Parathyroid adenoma (tissue), 2 donors: ENCODE measurements around the gene LARP4B.

Source experiments
- H2AFZ ChIP-seq: fragments of 300-600 bp; sonication (generic); one replicate; pipeline ENCODE4 v1.7.0; 2017; ENCODE audit warnings: antibody characterized with exemption, mild to moderate bottlenecking
- H3K27ac ChIP-seq: fragments of 300-600 bp; sonication (generic); one replicate; pipeline ENCODE4 v1.7.0; 2017
- H3K27me3 ChIP-seq: fragments of 300-600 bp; sonication (generic); one replicate; pipeline ENCODE4 v1.7.0; 2017; ENCODE audit warnings: low read length; ENCODE audit not compliant: control insufficient read depth, insufficient read depth
- H3K36me3 ChIP-seq: fragments of 300-600 bp; sonication (generic); one replicate; pipeline ENCODE4 v1.7.0; 2017; ENCODE audit warnings: low read length; ENCODE audit not compliant: control insufficient read depth, insufficient read depth
- H3K4me1 ChIP-seq: fragments of 300-600 bp; sonication (generic); one replicate; pipeline ENCODE4 v1.7.0; 2017; ENCODE audit warnings: control low read depth
- H3K4me2 ChIP-seq: fragments of 300-600 bp; sonication (generic); one replicate; pipeline ENCODE4 v1.7.0; 2017; ENCODE audit warnings: low read length
- H3K4me3 ChIP-seq: fragments of 300-600 bp; sonication (generic); one replicate; pipeline ENCODE4 v1.7.0; 2017; ENCODE audit warnings: low read depth, low read length
- H3K79me2 ChIP-seq: fragments of 300-600 bp; sonication (generic); one replicate; pipeline ENCODE4 v1.7.0; 2017; ENCODE audit warnings: control low read depth
- H3K9ac ChIP-seq: fragments of 300-600 bp; sonication (generic); one replicate; pipeline ENCODE4 v1.7.0; 2017; ENCODE audit warnings: mild to moderate bottlenecking
- H3K9me3 ChIP-seq: fragments of 300-600 bp; sonication (generic); one replicate; pipeline ENCODE4 v1.7.0; 2017; ENCODE audit warnings: low read length; ENCODE audit not compliant: control insufficient read depth
- CTCF ChIP-seq: fragments of 300-600 bp; sonication (generic); IDR thresholded peaks from one replicate; pipeline ENCODE4 v1.7.0; 2017; ENCODE audit warnings: antibody characterized with exemption, mild to moderate bottlenecking
- donor health status: primary hyperparathyroidism.

Gene LARP4B

GRCh38 chr10:964988-965417 is 33.5 kb upstream of the LARP4B start:
- no peak overlapping the region for H2AFZ ChIP-seq
- no peak overlapping the region for H3K27ac ChIP-seq
- no peak overlapping the region for H3K9ac ChIP-seq
- no peak overlapping the region for H3K4me2 ChIP-seq
- no peaks in the 10 kb centered on the region for H3K9me3 ChIP-seq
- H3K4me3 ChIP-seq = no peak overlapping the region
- no peaks in the 10 kb centered on the region for H3K36me3 ChIP-seq
- no peak for TF ChIP-seq CTCF
- no peaks in the 10 kb centered on the region for H3K27me3 ChIP-seq
- H3K79me2 ChIP-seq = no peaks in the 10 kb centered on the region
- peaks cover 6% of the 10 kb centered on the region for H3K4me1 ChIP-seq

GRCh38 chr10:964321-964987 is 32.9 kb upstream of the LARP4B start:
- Histone ChIP-seq H3K4me1 (peaks cover under 1% of the 10 kb centered on the region), H2AFZ (no peak overlapping the region), H3K27me3 (no peaks in the 10 kb centered on the region), H3K79me2 (no peaks in the 10 kb centered on the region), H3K27ac (no peak overlapping the region), H3K9ac (no peak overlapping the region), H3K9me3 (no peaks in the 10 kb centered on the region), H3K4me3 (no peak overlapping the region), H3K36me3 (no peaks in the 10 kb centered on the region), H3K4me2 (no peak overlapping the region)
- no peak for TF ChIP-seq CTCF

- no peak overlapping the region for H3K27ac ChIP-seq
- H3K36me3 ChIP-seq = no peaks in the 10 kb centered on the region
- H3K27me3 ChIP-seq = no peaks in the 10 kb centered on the region
- no peak overlapping the region for H3K4me3 ChIP-seq
- H3K9ac ChIP-seq = no peak overlapping the region
- no peak for TF ChIP-seq CTCF
- H3K4me2 ChIP-seq = no peak overlapping the region
- H3K79me2 ChIP-seq = no peaks in the 10 kb centered on the region
- no peak overlapping the region for H2AFZ ChIP-seq
- H3K4me1 ChIP-seq = no peaks in the 10 kb centered on the region
- no peaks in the 10 kb centered on the region for H3K9me3 ChIP-seq
Measured at GRCh38 chr10:963655-964054, 32.1 kb upstream of the LARP4B start.

- Histone ChIP-seq H3K4me3 (no peak overlapping the region), H3K4me1 (no peaks in the 10 kb centered on the region), H3K9me3 (no peaks in the 10 kb centered on the region), H3K79me2 (no peaks in the 10 kb centered on the region), H3K4me2 (no peak overlapping the region), H3K36me3 (no peaks in the 10 kb centered on the region), H3K27me3 (no peaks in the 10 kb centered on the region), H2AFZ (no peak overlapping the region), H3K27ac (no peak overlapping the region), H3K9ac (no peak overlapping the region)
- TF ChIP-seq CTCF = no peak
Measured at GRCh38 chr10:963186-963585, 31.7 kb upstream of the LARP4B start.

GRCh38 chr10:962342-962741 is 30.8 kb upstream of the LARP4B start:
- H3K36me3 ChIP-seq = no peaks in the 10 kb centered on the region
- H3K4me1 ChIP-seq = no peaks in the 10 kb centered on the region
- no peak overlapping the region for H3K4me3 ChIP-seq
- no peaks in the 10 kb centered on the region for H3K79me2 ChIP-seq
- H3K4me2 ChIP-seq = no peak overlapping the region
- no peak overlapping the region for H3K27ac ChIP-seq
- H3K9ac ChIP-seq = no peak overlapping the region
- H3K27me3 ChIP-seq = no peaks in the 10 kb centered on the region
- no peaks in the 10 kb centered on the region for H3K9me3 ChIP-seq
- TF ChIP-seq CTCF = no peak
- no peak overlapping the region for H2AFZ ChIP-seq
